H9 (cell line): ENCODE measurements around the gene TMCO6. TPM values are rescaled to one million over a fixed set of nuclear protein-coding genes. Genes with fewer than 3 reads are reported as not detected.
"Not testable (repeated sequence)": the region's sequence is repeated elsewhere in the genome, so short reads cannot be mapped to it uniquely, and the experiment has no call there.

ENCODE experiments used
- DNase-seq: peaks from one replicate; pipeline ENCODE4 v3.0.0-alpha.2; 2017
- H2AFZ ChIP-seq: one replicate; pipeline ENCODE4 v1.6.1; 2013; ENCODE audit warnings: mild to moderate bottlenecking, low read length, control low read depth, moderate library complexity
- H2AK5ac ChIP-seq: 2 replicates; pipeline ENCODE4 v1.6.1; 2013; ENCODE audit warnings: low read length, control low read depth, mixed read lengths; ENCODE audit not compliant: insufficient read length
- H2BK120ac ChIP-seq: one replicate; pipeline ENCODE4 v1.6.1; 2013; ENCODE audit warnings: low read depth, mild to moderate bottlenecking, low read length, control low read depth, inconsistent platforms; ENCODE audit not compliant: poor library complexity, severe bottlenecking
- H2BK12ac ChIP-seq: 2 replicates; pipeline ENCODE4 v1.6.1; 2013; ENCODE audit warnings: low read length, control low read depth, mixed read lengths, low read depth; ENCODE audit not compliant: insufficient read length
- H2BK15ac ChIP-seq: 2 replicates; pipeline ENCODE4 v1.6.1; 2013; ENCODE audit warnings: low read depth, low read length, control low read depth
- H2BK20ac ChIP-seq: one replicate; pipeline ENCODE4 v1.6.1; 2013; ENCODE audit warnings: low read depth, mild to moderate bottlenecking, low read length, control low read depth, inconsistent platforms; ENCODE audit not compliant: poor library complexity, severe bottlenecking
- H2BK5ac ChIP-seq: 2 replicates; pipeline ENCODE4 v1.6.1; 2013; ENCODE audit warnings: low read length, control low read depth, mixed read lengths; ENCODE audit not compliant: insufficient read length
- H3K14ac ChIP-seq: 2 replicates; pipeline ENCODE4 v1.6.1; 2013; ENCODE audit warnings: low read length, control low read depth; ENCODE audit not compliant: insufficient read depth
- H3K18ac ChIP-seq: 2 replicates; pipeline ENCODE4 v1.6.1; 2013; ENCODE audit warnings: low read depth, mild to moderate bottlenecking, mixed read lengths, low read length, control low read depth; ENCODE audit not compliant: insufficient read length
- H3K23ac ChIP-seq: 2 replicates; pipeline ENCODE4 v1.6.1; 2013; ENCODE audit warnings: low read length, control low read depth, mixed read lengths, low read depth; ENCODE audit not compliant: insufficient read length
- H3K23me2 ChIP-seq: 2 replicates; pipeline ENCODE4 v1.6.1; 2013; ENCODE audit warnings: low read depth, mild to moderate bottlenecking, mixed read lengths, low read length, control low read depth; ENCODE audit not compliant: insufficient read length, poor library complexity, severe bottlenecking
- H3K27ac ChIP-seq: 2 replicates; pipeline ENCODE4 v1.5.1; 2013; ENCODE audit warnings: low read length, control low read depth, mixed read lengths, low read depth; ENCODE audit not compliant: insufficient read length
- H3K27me3 ChIP-seq: 2 replicates; pipeline ENCODE4 v1.6.1; 2013; ENCODE audit warnings: low read length, control low read depth, inconsistent platforms; ENCODE audit not compliant: insufficient read depth
- H3K4ac ChIP-seq: 2 replicates; pipeline ENCODE4 v1.6.1; 2013; ENCODE audit warnings: low read depth, mild to moderate bottlenecking, control low read depth, inconsistent platforms, low read length, moderate library complexity
- H3K4me1 ChIP-seq: 2 replicates; pipeline ENCODE4 v1.6.1; 2013; ENCODE audit warnings: low read length, control low read depth, inconsistent platforms; ENCODE audit not compliant: insufficient read depth
- H3K4me2 ChIP-seq: 2 replicates; pipeline ENCODE4 v1.6.1; 2013; ENCODE audit warnings: low read length, control low read depth, mixed read lengths; ENCODE audit not compliant: insufficient read length, insufficient read depth
- H3K56ac ChIP-seq: 2 replicates; pipeline ENCODE4 v1.6.1; 2013; ENCODE audit warnings: low read depth, mild to moderate bottlenecking, mixed read lengths, low read length, control low read depth; ENCODE audit not compliant: insufficient read length
- H3K79me1 ChIP-seq: 2 replicates; pipeline ENCODE4 v1.6.1; 2013; ENCODE audit warnings: low read depth, mild to moderate bottlenecking, moderate library complexity, low read length, control low read depth, inconsistent platforms; ENCODE audit not compliant: insufficient read depth, poor library complexity, severe bottlenecking
- H3K79me2 ChIP-seq: 2 replicates; pipeline ENCODE4 v1.6.1; 2013; ENCODE audit warnings: low read length, control low read depth, inconsistent platforms; ENCODE audit not compliant: insufficient read depth
- H3K9ac ChIP-seq: 2 replicates; pipeline ENCODE4 v1.6.1; 2013; ENCODE audit warnings: low read length, control low read depth, mixed read lengths; ENCODE audit not compliant: insufficient read length; ENCODE audit errors: extremely low read depth
- H3K9me3 ChIP-seq: one replicate; pipeline ENCODE4 v1.6.1; 2013; ENCODE audit warnings: low read depth, low read length, inconsistent platforms; ENCODE audit not compliant: control insufficient read depth
- H3T11ph ChIP-seq: one replicate; pipeline ENCODE4 v1.6.1; 2013; ENCODE audit warnings: mild to moderate bottlenecking, low read length, control low read depth, inconsistent platforms
- H4K20me1 ChIP-seq: one replicate; pipeline ENCODE4 v1.6.1; 2013; ENCODE audit not compliant: control insufficient read depth, insufficient read length, insufficient read depth
- H4K5ac ChIP-seq: 2 replicates; pipeline ENCODE4 v1.6.1; 2013; ENCODE audit warnings: low read depth, mild to moderate bottlenecking, mixed read lengths, low read length, control low read depth; ENCODE audit not compliant: insufficient read length
- H4K8ac ChIP-seq: replicated peaks from 2 replicates; pipeline ENCODE4 v1.6.1; 2013; ENCODE audit warnings: low read length, control low read depth, mixed read lengths, low read depth; ENCODE audit not compliant: insufficient read length
- H4K91ac ChIP-seq: 2 replicates; pipeline ENCODE4 v1.6.1; 2013; ENCODE audit warnings: low read depth, mild to moderate bottlenecking, moderate library complexity, mixed read lengths, low read length, control low read depth; ENCODE audit not compliant: insufficient read length
- H3K27ac Mint-ChIP-seq, 3 experiments: 2 replicates in 2 of 3; 3 replicates in 1 of 3; pipeline ENCODE4 v1.8.0; 2020 to 2021; ENCODE audit warnings: mixed read lengths in 3 of 3, mild to moderate bottlenecking in 1 of 3, moderate library complexity in 1 of 3
- H3K27me3 Mint-ChIP-seq: 2 replicates; pipeline ENCODE4 v1.8.0; 2021; ENCODE audit warnings: low read depth, mild to moderate bottlenecking, moderate library complexity, mixed read lengths
- H3K36me3 Mint-ChIP-seq, 3 experiments: 2 replicates in 2 of 3; 3 replicates in 1 of 3; pipeline ENCODE4 v1.8.0; 2020 to 2021; ENCODE audit warnings: low read depth in 3 of 3, mixed read lengths in 3 of 3; ENCODE audit not compliant: insufficient read depth in 1 of 3
- H3K4me1 Mint-ChIP-seq, 2 experiments: 2 replicates each; pipeline ENCODE4 v1.8.0; 2020; ENCODE audit warnings: mixed read lengths in 2 of 2
- H3K4me3 Mint-ChIP-seq, 2 experiments: 2 replicates in 1 of 2; 3 replicates in 1 of 2; pipeline ENCODE4 v1.8.0; 2020 to 2021; ENCODE audit warnings: mild to moderate bottlenecking in 2 of 2, mixed read lengths in 2 of 2, moderate library complexity in 1 of 2
- H3K9me3 Mint-ChIP-seq, 2 experiments: 2 replicates in 1 of 2; 3 replicates in 1 of 2; pipeline ENCODE4 v1.8.0; 2020; ENCODE audit warnings: mild to moderate bottlenecking in 2 of 2, mixed read lengths in 2 of 2, moderate library complexity in 1 of 2
- WGBS: extraction: QIAGEN DNeasy Blood & Tissue Kit; methylation state at CpG from one replicate; pipeline ENCODE4 v1.1.7; 2013; ENCODE audit warnings: missing lambda C conversion rate, low lambda C conversion rate, mixed read lengths; ENCODE audit not compliant: insufficient read length; ENCODE audit errors: extremely low coverage; 5-methylcytosine and 5-hydroxymethylcytosine counted together
- total RNA-seq: library from RNA; stranded (reverse); gene quantifications from 2 replicates; pipeline ENCODE4 v1.2.1, GENCODE V29; 2021
- TF ChIP-seq, protein P1 (sequence below): fragments of 200-600 bp; sonication (generic); conservative IDR thresholded peaks from 3 replicates; pipeline ENCODE4 v1.8.0; 2021; ENCODE audit warnings: antibody characterized with exemption, mild to moderate bottlenecking

TMCO6 gene
- total RNA-seq, 1 experiment from 2014 or later, result 39.3 TPM

DNA sequence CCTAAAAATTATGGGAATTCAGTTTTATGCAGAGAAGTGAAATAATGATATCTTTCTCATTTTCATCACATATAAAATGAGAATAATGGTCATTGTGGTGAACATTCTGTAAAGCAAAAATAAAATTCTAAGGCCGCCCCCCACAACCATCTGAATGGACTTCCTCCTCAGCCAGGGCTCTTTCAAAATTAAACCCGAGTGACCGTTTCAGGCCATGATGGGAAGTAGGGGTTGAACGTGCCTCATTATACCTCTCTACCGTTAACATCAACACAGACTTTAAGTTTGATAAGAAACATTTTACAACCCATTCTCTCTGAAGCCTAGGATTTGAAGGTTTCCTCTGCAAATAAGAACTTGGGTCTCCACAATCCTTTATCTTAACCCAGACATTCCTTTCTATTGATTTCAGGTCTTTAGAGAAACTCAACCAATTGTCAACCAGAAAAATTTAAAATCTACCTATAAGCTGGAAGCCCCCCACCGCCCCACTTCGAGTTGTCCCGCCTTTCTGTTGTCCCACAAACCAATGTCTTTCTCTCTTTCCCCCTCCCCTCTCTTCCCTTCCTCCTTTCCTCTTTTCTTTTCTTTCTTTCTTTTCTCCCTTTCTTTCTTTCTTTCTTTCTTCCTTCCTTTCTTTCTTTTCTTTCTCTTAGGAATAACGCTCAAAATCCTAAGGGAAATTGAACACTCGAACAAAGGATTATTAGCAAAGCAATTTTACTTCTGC is 1.7 kb upstream of the TMCO6 start:
- no peaks in the 10 kb centered on the region for H3K79me1 ChIP-seq
- H4K20me1 ChIP-seq, result no peaks in the 10 kb centered on the region
- no peak overlapping the region for H2BK5ac ChIP-seq
- peaks cover 6% of the 10 kb centered on the region for H3K23me2 ChIP-seq
- no peak overlapping the region for H3K4me2 ChIP-seq
- no peak overlapping the region for H2BK12ac ChIP-seq
- H2BK15ac ChIP-seq, result no peak overlapping the region
- H3K9ac ChIP-seq, result no peak overlapping the region
- no peak overlapping the region for H3K56ac ChIP-seq
- TF ChIP-seq, protein P1, sequence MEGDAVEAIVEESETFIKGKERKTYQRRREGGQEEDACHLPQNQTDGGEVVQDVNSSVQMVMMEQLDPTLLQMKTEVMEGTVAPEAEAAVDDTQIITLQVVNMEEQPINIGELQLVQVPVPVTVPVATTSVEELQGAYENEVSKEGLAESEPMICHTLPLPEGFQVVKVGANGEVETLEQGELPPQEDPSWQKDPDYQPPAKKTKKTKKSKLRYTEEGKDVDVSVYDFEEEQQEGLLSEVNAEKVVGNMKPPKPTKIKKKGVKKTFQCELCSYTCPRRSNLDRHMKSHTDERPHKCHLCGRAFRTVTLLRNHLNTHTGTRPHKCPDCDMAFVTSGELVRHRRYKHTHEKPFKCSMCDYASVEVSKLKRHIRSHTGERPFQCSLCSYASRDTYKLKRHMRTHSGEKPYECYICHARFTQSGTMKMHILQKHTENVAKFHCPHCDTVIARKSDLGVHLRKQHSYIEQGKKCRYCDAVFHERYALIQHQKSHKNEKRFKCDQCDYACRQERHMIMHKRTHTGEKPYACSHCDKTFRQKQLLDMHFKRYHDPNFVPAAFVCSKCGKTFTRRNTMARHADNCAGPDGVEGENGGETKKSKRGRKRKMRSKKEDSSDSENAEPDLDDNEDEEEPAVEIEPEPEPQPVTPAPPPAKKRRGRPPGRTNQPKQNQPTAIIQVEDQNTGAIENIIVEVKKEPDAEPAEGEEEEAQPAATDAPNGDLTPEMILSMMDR, result no peak
- H3K4ac ChIP-seq, result no peak overlapping the region
- no peak overlapping the region for H4K91ac ChIP-seq
- H3K18ac ChIP-seq, result no peak overlapping the region
- H4K8ac ChIP-seq, result no peak overlapping the region
- H3K4me1 ChIP-seq, result no peaks in the 10 kb centered on the region
- H3T11ph ChIP-seq, result no peak overlapping the region
- H3K27ac ChIP-seq, result no peak overlapping the region
- no peak overlapping the region for H3K14ac ChIP-seq
- no peak overlapping the region for H3K27ac Mint-ChIP-seq
- H3K4me3 Mint-ChIP-seq, result no peak overlapping the region
- no peaks in the 10 kb centered on the region for H3K79me2 ChIP-seq
- no peak for DNase-seq
- peaks cover 5 to 10% of the 10 kb centered on the region in 2 experiments for H3K9me3 Mint-ChIP-seq
- no peaks in the 10 kb centered on the region for H3K9me3 ChIP-seq
- no CpG with 5 or more reads among the region's 10 CpGs for WGBS
- H3K4me1 Mint-ChIP-seq, result peaks cover 19 to 26% of the 10 kb centered on the region in 2 experiments
- no peak overlapping the region for H2BK20ac ChIP-seq
- no peak overlapping the region for H2AK5ac ChIP-seq
- H3K36me3 Mint-ChIP-seq, result peaks cover 5 to 22% (median 18%) of the 10 kb centered on the region in 3 experiments; a peak in 5 of 7 replicates
- H2AFZ ChIP-seq, result no peak overlapping the region
- H3K27me3 ChIP-seq, result no peaks in the 10 kb centered on the region
- H2BK120ac ChIP-seq, result no peak overlapping the region
- no peak overlapping the region for H3K23ac ChIP-seq
- H4K5ac ChIP-seq, result no peak overlapping the region
- H3K27me3 Mint-ChIP-seq, result peaks cover 3% of the 10 kb centered on the region; the same call in 1 of the 2 replicates

DNA sequence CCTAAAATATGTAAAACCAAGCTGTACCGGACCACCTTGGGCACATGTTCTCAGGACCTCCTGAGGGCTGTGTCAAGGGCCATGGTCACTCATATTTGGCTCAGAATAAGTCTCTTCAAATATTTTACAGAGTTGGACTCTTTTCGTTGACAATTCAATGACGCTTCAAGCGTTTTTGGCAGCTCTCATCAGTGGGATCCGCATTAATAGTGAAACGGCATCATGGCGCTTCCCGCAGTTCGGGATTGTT is 428 bp upstream of the TMCO6 start:
- not testable (repeated sequence) for H3K9me3 Mint-ChIP-seq, H3K27ac ChIP-seq, H2AK5ac ChIP-seq, H4K8ac ChIP-seq, H3K56ac ChIP-seq, H3K18ac ChIP-seq, H3K79me1 ChIP-seq, DNase-seq, H2BK12ac ChIP-seq, H3K9ac ChIP-seq, H4K91ac ChIP-seq, H3K4ac ChIP-seq, H2BK5ac ChIP-seq, H4K20me1 ChIP-seq, H3K27me3 ChIP-seq, H3T11ph ChIP-seq, H3K4me1 ChIP-seq, H3K79me2 ChIP-seq, H3K9me3 ChIP-seq, H4K5ac ChIP-seq, H3K27me3 Mint-ChIP-seq, H2BK120ac ChIP-seq, H2BK20ac ChIP-seq, H3K23me2 ChIP-seq, H3K14ac ChIP-seq, H3K23ac ChIP-seq, H2BK15ac ChIP-seq
- peak overlapping the region; percentile 88 for H3K4me2 ChIP-seq
- peak overlapping the region; percentile 88 to 92 for H3K4me3 Mint-ChIP-seq
- H3K27ac Mint-ChIP-seq, result peak overlapping the region in 2 of 3 experiments; percentile 64 to 95; a peak in 3 of 7 replicates
- peaks cover 19 to 26% of the 10 kb centered on the region in 2 experiments for H3K4me1 Mint-ChIP-seq
- peak overlapping the region; percentile 2 for H2AFZ ChIP-seq
- H3K36me3 Mint-ChIP-seq, result peaks cover 13 to 32% (median 31%) of the 10 kb centered on the region in 3 experiments; a peak in 6 of 7 replicates
- no CpG with 5 or more reads among the region's 9 CpGs for WGBS
